ENCODE data around the gene EFCAB3.
"Not testable (repeated sequence)": the region's sequence is repeated elsewhere in the genome, so short reads cannot be mapped to it uniquely, and the experiment has no call there.

- TF ChIP-seq CTCF (optimal IDR thresholded peaks at IDR 0.05 in 1 of 3, IDR thresholded peaks at IDR 0.05 in 1 of 3, conservative IDR thresholded peaks at IDR 0.05 in 1 of 3; ENCODE audit: extremely low read depth in 1 of 3, insufficient read depth in 2 of 3, low read length in 3 of 3); EZH2 (IDR thresholded peaks at IDR 0.05; ENCODE audit: low read length): not testable (repeated sequence)
Observed at GRCh38 chr17:62426214-62426613, 45.9 kb downstream of the EFCAB3 start.

All from keratinocyte (primary cell).